DMS53 treated with DMSO at 0.1 percent for 48 hours (cell line): ENCODE results near the gene UCK2.

Experiments used
- DNase-seq: peaks from one replicate; lab custom pipeline; 2025; ENCODE audit not compliant: unreplicated experiment; lab: John Stamatoyannopoulos, UW

Gene UCK2

GRCh38 chr1:165897326-165898303, 70.2 kb downstream of the UCK2 start:
- no peak for DNase-seq

- no peak for DNase-seq
Measured at GRCh38 chr1:165898837-165899236, 71.4 kb downstream of the UCK2 start.

- DNase-seq, result no peak
Measured at GRCh38 chr1:165899461-165899941, 72.1 kb downstream of the UCK2 start.

GRCh38 chr1:165900576-165901380, 73.4 kb downstream of the UCK2 start:
- DNase-seq, result no peak

- no peak for DNase-seq
Measured at GRCh38 chr1:165902565-165902964, 75.2 kb downstream of the UCK2 start.

- no peak for DNase-seq
Measured at GRCh38 chr1:165903672-165904071, 76.3 kb downstream of the UCK2 start.

GRCh38 chr1:165904948-165905347, 77.5 kb downstream of the UCK2 start:
- no peak for DNase-seq

GRCh38 chr1:165905853-165906252, 78.4 kb downstream of the UCK2 start:
- no peak for DNase-seq

GRCh38 chr1:165907256-165907857, 79.9 kb downstream of the UCK2 start:
- DNase-seq, result no peak

- no peak for DNase-seq
Measured at GRCh38 chr1:165910764-165911421, 83.5 kb downstream of the UCK2 start.

GRCh38 chr1:165911609-165912281, 84.3 kb downstream of the UCK2 start:
- DNase-seq, result no peak

- no peak for DNase-seq
Measured at GRCh38 chr1:165912638-165913037, 85.2 kb downstream of the UCK2 start.

GRCh38 chr1:165914136-165914798, 86.9 kb downstream of the UCK2 start:
- peak; percentile 31 for DNase-seq

GRCh38 chr1:165915480-165915879, 88.1 kb downstream of the UCK2 start:
- no peak for DNase-seq

GRCh38 chr1:165915932-165916348, 88.5 kb downstream of the UCK2 start:
- no peak for DNase-seq

- no peak for DNase-seq
Measured at GRCh38 chr1:165917166-165917565, 89.8 kb downstream of the UCK2 start.

GRCh38 chr1:165924117-165924516, 96.7 kb downstream of the UCK2 start:
- no peak for DNase-seq

GRCh38 chr1:165925498-165926079, 98.2 kb downstream of the UCK2 start:
- no peak for DNase-seq

- DNase-seq, result no peak
Measured at GRCh38 chr1:165927169-165927568, 99.8 kb downstream of the UCK2 start.
